NCI-H1092 (cell line): ENCODE results near the gene SYNDIG1L.
"Not testable (repeated sequence)": the region's sequence is repeated elsewhere in the genome, so short reads cannot be mapped to it uniquely, and the experiment has no call there.

Source experiments
- DNase-seq: peaks from one replicate; lab custom pipeline; 2025; lab: John Stamatoyannopoulos, UW

Gene SYNDIG1L

GRCh38 chr14:74402401-74403251, 23.4 kb downstream of the SYNDIG1L start:
- DNase-seq = no peak

GRCh38 chr14:74401504-74402241, 24.3 kb downstream of the SYNDIG1L start:
- DNase-seq = no peak

GRCh38 chr14:74400919-74401503, 25.0 kb downstream of the SYNDIG1L start:
- DNase-seq = no peak

GRCh38 chr14:74400031-74400685, 25.9 kb downstream of the SYNDIG1L start:
- DNase-seq = no peak

- DNase-seq = no peak
Measured at GRCh38 chr14:74395094-74395493, 30.9 kb downstream of the SYNDIG1L start.

- DNase-seq = no peak
Measured at GRCh38 chr14:74394549-74394948, 31.5 kb downstream of the SYNDIG1L start.

- no peak for DNase-seq
Measured at GRCh38 chr14:74392616-74393570, 33.1 kb downstream of the SYNDIG1L start.

GRCh38 chr14:74391479-74391878, 34.5 kb downstream of the SYNDIG1L start:
- DNase-seq = no peak

GRCh38 chr14:74390505-74390904, 35.5 kb downstream of the SYNDIG1L start:
- not testable (repeated sequence) for DNase-seq

- no peak for DNase-seq
Measured at GRCh38 chr14:74389980-74390379, 36.0 kb downstream of the SYNDIG1L start.

GRCh38 chr14:74382231-74382630, 43.8 kb downstream of the SYNDIG1L start:
- no peak for DNase-seq

- DNase-seq = not testable (repeated sequence)
Measured at GRCh38 chr14:74381571-74381970, 44.4 kb downstream of the SYNDIG1L start.

- no peak for DNase-seq
Measured at GRCh38 chr14:74380845-74381244, 45.2 kb downstream of the SYNDIG1L start.

GRCh38 chr14:74380172-74380571, 45.8 kb downstream of the SYNDIG1L start:
- DNase-seq = no peak

GRCh38 chr14:74377976-74378690, 47.9 kb downstream of the SYNDIG1L start:
- no peak for DNase-seq

GRCh38 chr14:74368441-74368840, 57.6 kb downstream of the SYNDIG1L start:
- DNase-seq = no peak

GRCh38 chr14:74368026-74368425, 58.0 kb downstream of the SYNDIG1L start:
- DNase-seq = no peak

GRCh38 chr14:74364271-74364880, 61.6 kb downstream of the SYNDIG1L start:
- DNase-seq = no peak

- peak; percentile 52 for DNase-seq
Measured at GRCh38 chr14:74362361-74362915, 63.6 kb downstream of the SYNDIG1L start.

GRCh38 chr14:74360163-74360562, 65.8 kb downstream of the SYNDIG1L start:
- DNase-seq = no peak
